ENCODE data around the gene ARHGAP42.

DNA sequence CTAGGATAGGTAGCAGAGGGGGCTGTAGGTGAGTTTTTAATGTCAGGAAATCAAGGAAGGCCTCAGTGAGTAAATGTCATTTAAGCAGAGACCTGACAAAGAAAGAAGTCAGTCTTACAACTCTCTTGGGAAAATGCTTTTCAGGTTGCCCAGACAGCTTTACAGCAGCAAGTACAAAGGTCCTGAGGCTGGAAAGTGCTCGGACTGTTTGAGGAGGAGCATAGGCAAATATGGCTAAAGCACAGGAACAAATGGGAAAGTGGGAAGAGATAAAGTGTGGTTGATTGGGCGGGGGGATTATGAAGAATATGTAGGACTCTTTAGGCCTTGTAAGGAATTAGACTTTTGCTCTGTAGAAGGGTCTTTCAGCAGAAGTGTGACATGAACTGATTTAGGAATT, 125.4 kb downstream of the ARHGAP42 start:
- TF ChIP-seq EZH2 (IDR thresholded peaks at IDR 0.05) (no peak), POLR2AphosphoS5 (IDR thresholded peaks at IDR 0.05; ENCODE audit: borderline replicate concordance, low read depth, low read length) (no peak), FOXP2 (optimal IDR thresholded peaks at IDR 0.05; ENCODE audit: control extremely low read depth, extremely low read length, insufficient read depth) (no peak)

Data from SK-N-MC (cell line).